HG03571 (cell line): ENCODE measurements around the gene ZBTB11.
"Not testable (repeated sequence)": the region's sequence is repeated elsewhere in the genome, so short reads cannot be mapped to it uniquely, and the experiment has no call there.

Experiments
- ATAC-seq: cut with Tn5 transposase; IDR thresholded peaks from one replicate; pipeline ENCODE4 v1.9.1; 2021; ENCODE audit not compliant: unreplicated experiment

ZBTB11 gene

GRCh38 chr3:101691685-101692671 lies 15.0 kb upstream of the ZBTB11 start:
- ATAC-seq, result not testable (repeated sequence)

- ATAC-seq, result peak; percentile 36
Measured at GRCh38 chr3:101690972-101691371, 14.0 kb upstream of the ZBTB11 start.

- ATAC-seq, result no peak
Measured at GRCh38 chr3:101689286-101689685, 12.4 kb upstream of the ZBTB11 start.

- no peak for ATAC-seq
Measured at GRCh38 chr3:101687142-101687931, 10.4 kb upstream of the ZBTB11 start.

GRCh38 chr3:101685870-101686307 lies 9.0 kb upstream of the ZBTB11 start:
- peak; percentile 4 for ATAC-seq

- no peak for ATAC-seq
Measured at GRCh38 chr3:101685050-101685400, 8.1 kb upstream of the ZBTB11 start.

- ATAC-seq, result no peak
Measured at GRCh38 chr3:101680466-101680865, 3.5 kb upstream of the ZBTB11 start.

- not testable (repeated sequence) for ATAC-seq
Measured at GRCh38 chr3:101678837-101679236, 1.9 kb upstream of the ZBTB11 start.

- ATAC-seq, result no peak
Measured at GRCh38 chr3:101677436-101678286, 729 bp upstream of the ZBTB11 start.

GRCh38 chr3:101676216-101676764 lies 642 bp downstream of the ZBTB11 start:
- ATAC-seq, result peak; percentile 88

- ATAC-seq, result no peak
Measured at GRCh38 chr3:101675709-101676215, 1.2 kb downstream of the ZBTB11 start.

- ATAC-seq, result no peak
Measured at GRCh38 chr3:101674518-101674917, 2.4 kb downstream of the ZBTB11 start.

GRCh38 chr3:101673953-101674352 lies 3.0 kb downstream of the ZBTB11 start:
- no peak for ATAC-seq

GRCh38 chr3:101671014-101671413 lies 5.9 kb downstream of the ZBTB11 start:
- ATAC-seq, result no peak

GRCh38 chr3:101667844-101668243 lies 9.1 kb downstream of the ZBTB11 start:
- no peak for ATAC-seq

GRCh38 chr3:101667331-101667730 lies 9.6 kb downstream of the ZBTB11 start:
- no peak for ATAC-seq

GRCh38 chr3:101665851-101666250 lies 11.1 kb downstream of the ZBTB11 start:
- no peak for ATAC-seq

- no peak for ATAC-seq
Measured at GRCh38 chr3:101665357-101665756, 11.6 kb downstream of the ZBTB11 start.

- ATAC-seq, result no peak
Measured at GRCh38 chr3:101660714-101661113, 16.2 kb downstream of the ZBTB11 start.

- no peak for ATAC-seq
Measured at GRCh38 chr3:101656651-101657050, 20.3 kb downstream of the ZBTB11 start.
